Upper lobe of left lung (tissue), 4 donors: ENCODE data around the gene HPS1.

ENCODE experiments used
- CTCF ChIP-seq, 6 experiments: fragments of 450-650 bp in 4 of 6; fragments of 200-600 bp in 2 of 6; sonication (generic) in 2 of 6; IDR thresholded peaks; one replicate each; pipeline ENCODE4 v1.5.1; 2016 to 2019; ENCODE audit warnings: antibody characterized with exemption in 6 of 6
- POLR2A ChIP-seq, 4 donors: fragments of 450-650 bp; IDR thresholded peaks; one replicate each; pipeline ENCODE4 v1.5.1; 2016 to 2017; ENCODE audit warnings: antibody characterized with exemption in 4 of 4, mild to moderate bottlenecking in 2 of 4

DNA sequence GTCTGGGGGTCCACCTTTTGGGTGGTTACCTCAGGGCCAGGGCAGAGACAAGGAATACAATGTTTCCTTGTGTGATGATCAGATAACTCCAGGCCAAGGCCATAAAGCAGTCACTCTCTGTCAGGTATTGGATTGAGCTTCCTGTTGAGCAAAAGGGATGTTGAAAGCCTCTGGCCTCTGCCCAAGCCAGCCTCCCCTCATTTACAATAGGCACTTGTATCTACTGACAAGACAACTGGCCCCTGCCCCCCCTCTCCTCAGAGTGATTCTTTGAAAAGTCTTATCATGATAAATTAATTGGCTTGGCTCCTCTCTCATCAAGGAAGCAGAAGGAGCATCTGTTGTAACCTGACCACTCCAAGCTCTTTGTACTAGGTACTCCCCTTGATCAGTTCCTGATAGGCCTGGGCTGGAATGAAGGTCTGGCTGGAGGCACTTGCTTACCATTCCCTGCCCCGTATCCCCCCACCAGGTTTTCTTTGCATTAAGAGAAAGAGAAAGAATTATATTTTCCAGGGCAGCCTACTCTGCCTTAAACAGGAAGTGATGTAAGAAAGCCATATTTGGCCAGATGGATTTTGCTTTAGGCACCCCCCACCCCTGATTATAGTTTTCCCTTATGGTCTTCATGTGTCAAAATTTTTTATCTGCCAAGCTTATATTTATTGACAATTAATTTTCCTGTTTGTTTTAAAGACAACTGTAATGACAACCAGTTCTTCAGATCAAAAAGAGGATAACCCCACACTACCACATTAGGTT is 42.1 kb upstream of the HPS1 start:
- TF ChIP-seq POLR2A (IDR thresholded peaks at IDR 0.05) (no peak), CTCF (IDR thresholded peaks at IDR 0.05) (no peak)
